ENCODE data around the gene KCNG4.

KCNG4 gene

GRCh38 chr16:84266451-84266850 lies 26.6 kb upstream of the KCNG4 start:
- DNase-seq (ENCODE audit: low read depth), result peak; percentile 30

GRCh38 chr16:84262939-84263338 lies 23.1 kb upstream of the KCNG4 start:
- no peak for DNase-seq (ENCODE audit: low read depth)

- no peak for DNase-seq (ENCODE audit: low read depth)
Measured at GRCh38 chr16:84262031-84262430, 22.2 kb upstream of the KCNG4 start.

GRCh38 chr16:84260766-84261554 lies 21.1 kb upstream of the KCNG4 start:
- DNase-seq (ENCODE audit: low read depth), result no peak

- DNase-seq (ENCODE audit: low read depth), result no peak
Measured at GRCh38 chr16:84259691-84260090, 19.9 kb upstream of the KCNG4 start.

GRCh38 chr16:84258266-84258665 lies 18.5 kb upstream of the KCNG4 start:
- DNase-seq (ENCODE audit: low read depth), result no peak

- DNase-seq (ENCODE audit: low read depth), result no peak
Measured at GRCh38 chr16:84255050-84255810, 15.4 kb upstream of the KCNG4 start.

GRCh38 chr16:84254062-84254461 lies 14.2 kb upstream of the KCNG4 start:
- no peak for DNase-seq (ENCODE audit: low read depth)

GRCh38 chr16:84253173-84253572 lies 13.4 kb upstream of the KCNG4 start:
- DNase-seq (ENCODE audit: low read depth), result no peak

GRCh38 chr16:84252184-84252583 lies 12.4 kb upstream of the KCNG4 start:
- no peak for DNase-seq (ENCODE audit: low read depth)

- no peak for DNase-seq (ENCODE audit: low read depth)
Measured at GRCh38 chr16:84247844-84248243, 8.0 kb upstream of the KCNG4 start.

- DNase-seq (ENCODE audit: low read depth), result no peak
Measured at GRCh38 chr16:84247331-84247730, 7.5 kb upstream of the KCNG4 start.

GRCh38 chr16:84246679-84247077 lies 6.9 kb upstream of the KCNG4 start:
- no peak for DNase-seq (ENCODE audit: low read depth)

GRCh38 chr16:84245956-84246678 lies 6.3 kb upstream of the KCNG4 start:
- no peak for DNase-seq (ENCODE audit: low read depth)

- no peak for DNase-seq (ENCODE audit: low read depth)
Measured at GRCh38 chr16:84244728-84245127, 4.9 kb upstream of the KCNG4 start.

- DNase-seq (ENCODE audit: low read depth), result no peak
Measured at GRCh38 chr16:84243732-84244131, 3.9 kb upstream of the KCNG4 start.

- no peak for DNase-seq (ENCODE audit: low read depth)
Measured at GRCh38 chr16:84242839-84243238, 3.0 kb upstream of the KCNG4 start.

- no peak for DNase-seq (ENCODE audit: low read depth)
Measured at GRCh38 chr16:84241778-84242177, 2.0 kb upstream of the KCNG4 start.

- no peak for DNase-seq (ENCODE audit: low read depth)
Measured at GRCh38 chr16:84240455-84240854, 643 bp upstream of the KCNG4 start.

GRCh38 chr16:84239141-84239769 lies 557 bp downstream of the KCNG4 start:
- no peak for DNase-seq (ENCODE audit: low read depth)

- no peak for DNase-seq (ENCODE audit: low read depth)
Measured at GRCh38 chr16:84237994-84238750, 1.6 kb downstream of the KCNG4 start.

GRCh38 chr16:84236671-84237070 lies 3.1 kb downstream of the KCNG4 start:
- DNase-seq (ENCODE audit: low read depth), result no peak
